HG03571 (cell line): ENCODE results near the gene AGBL4.

Source experiments
- ATAC-seq: cut with Tn5 transposase; IDR thresholded peaks from one replicate; pipeline ENCODE4 v1.9.1; 2021; ENCODE audit not compliant: unreplicated experiment

AGBL4 gene

DNA sequence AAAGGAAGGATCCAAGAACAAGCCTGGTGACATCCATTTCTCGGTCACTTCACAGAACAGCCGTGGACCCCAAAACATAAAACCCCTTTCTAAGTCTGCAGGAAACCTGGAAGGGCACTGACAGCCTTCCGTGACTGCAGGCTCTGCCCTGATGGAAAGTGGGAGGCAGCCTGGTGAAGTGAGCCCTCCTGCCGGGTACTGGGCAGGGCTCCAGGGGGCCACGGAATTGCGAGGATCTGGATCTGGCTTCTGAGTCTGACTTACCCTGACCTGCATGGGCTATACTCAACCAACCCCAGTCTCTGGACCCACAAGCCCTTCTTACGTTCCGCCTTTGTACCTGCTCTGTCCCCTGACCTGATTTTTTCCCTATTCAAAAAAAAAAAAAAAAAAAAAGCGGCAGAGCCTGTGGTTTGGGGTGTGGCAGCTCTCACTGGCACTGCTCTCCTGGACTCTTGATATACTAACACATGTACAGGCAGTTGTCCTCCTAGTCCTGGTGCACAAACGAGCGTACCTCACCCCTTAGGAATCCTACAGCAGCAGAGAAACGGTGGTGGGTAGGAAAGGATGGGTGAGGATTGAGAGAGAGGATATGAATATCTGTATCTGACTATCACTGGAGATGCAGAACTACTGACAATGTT lies 1330.0 kb downstream of the AGBL4 start:
- ATAC-seq, result no peak

GRCh38 chr1:48693180-48693579 lies 1330.6 kb downstream of the AGBL4 start:
- no peak for ATAC-seq

- no peak for ATAC-seq
These were observed 1331.5 kb downstream of the AGBL4 start for GRCh38 chr1:48692235-48692634.

DNA sequence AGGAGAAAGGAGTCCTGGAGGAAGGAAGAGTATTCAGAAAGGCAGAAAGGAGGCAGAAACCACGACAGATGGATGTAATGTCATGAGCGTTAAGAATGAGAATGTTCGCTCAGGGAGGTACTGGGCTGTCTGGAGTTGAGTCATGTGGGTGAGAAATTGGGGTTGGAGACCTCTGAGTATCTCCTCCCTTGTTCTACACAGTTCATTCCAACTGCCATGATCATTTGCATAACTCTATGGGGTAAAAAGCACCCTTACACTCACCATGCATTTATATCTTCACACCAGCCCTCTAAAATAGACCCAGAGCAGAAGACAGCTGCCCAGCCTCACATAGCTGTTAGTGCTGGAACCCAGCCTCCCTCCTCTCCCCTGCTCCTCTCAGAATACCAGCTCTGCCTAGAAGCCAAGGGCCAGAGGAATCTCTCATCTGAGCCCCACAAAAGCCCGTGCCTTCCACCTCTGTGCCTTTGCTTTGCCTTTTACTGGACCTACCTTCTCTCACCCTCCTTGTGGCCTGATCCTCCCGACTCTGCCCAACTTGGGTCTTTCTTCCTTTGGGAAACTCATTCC lies 1332.2 kb downstream of the AGBL4 start:
- peak; percentile 56 for ATAC-seq

DNA sequence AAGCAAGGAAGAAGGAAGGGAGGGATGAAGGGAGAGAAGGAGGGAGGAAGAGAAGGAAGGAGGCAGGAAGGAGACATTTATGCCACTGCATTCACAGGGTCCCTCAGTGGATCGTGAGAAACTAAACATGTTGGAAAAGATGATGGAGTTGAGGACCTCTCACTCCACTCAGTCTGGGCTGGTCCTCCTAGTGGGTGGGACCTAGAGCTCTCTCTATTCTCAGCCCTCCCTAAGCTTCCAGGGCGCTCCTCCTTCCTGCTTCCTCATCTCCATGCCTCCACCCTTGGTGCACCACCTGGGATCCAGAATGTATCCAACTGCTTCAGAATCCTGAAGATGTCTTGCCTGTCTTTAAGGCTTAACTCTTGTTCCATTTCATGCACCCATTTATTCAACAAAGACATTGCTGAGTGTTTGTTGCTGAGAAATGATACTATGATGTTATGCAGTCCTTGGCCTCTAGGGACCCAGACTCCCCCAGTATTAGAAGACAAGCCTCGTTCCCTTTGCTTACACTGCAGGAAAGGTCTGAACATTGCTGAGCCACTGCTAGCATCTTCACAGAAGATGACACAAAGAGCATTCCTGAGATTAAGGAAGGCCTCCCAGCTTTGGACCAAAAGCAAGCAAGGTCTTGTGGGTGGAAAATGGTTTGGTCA lies 1335.5 kb downstream of the AGBL4 start:
- ATAC-seq, result peak; percentile 80

DNA sequence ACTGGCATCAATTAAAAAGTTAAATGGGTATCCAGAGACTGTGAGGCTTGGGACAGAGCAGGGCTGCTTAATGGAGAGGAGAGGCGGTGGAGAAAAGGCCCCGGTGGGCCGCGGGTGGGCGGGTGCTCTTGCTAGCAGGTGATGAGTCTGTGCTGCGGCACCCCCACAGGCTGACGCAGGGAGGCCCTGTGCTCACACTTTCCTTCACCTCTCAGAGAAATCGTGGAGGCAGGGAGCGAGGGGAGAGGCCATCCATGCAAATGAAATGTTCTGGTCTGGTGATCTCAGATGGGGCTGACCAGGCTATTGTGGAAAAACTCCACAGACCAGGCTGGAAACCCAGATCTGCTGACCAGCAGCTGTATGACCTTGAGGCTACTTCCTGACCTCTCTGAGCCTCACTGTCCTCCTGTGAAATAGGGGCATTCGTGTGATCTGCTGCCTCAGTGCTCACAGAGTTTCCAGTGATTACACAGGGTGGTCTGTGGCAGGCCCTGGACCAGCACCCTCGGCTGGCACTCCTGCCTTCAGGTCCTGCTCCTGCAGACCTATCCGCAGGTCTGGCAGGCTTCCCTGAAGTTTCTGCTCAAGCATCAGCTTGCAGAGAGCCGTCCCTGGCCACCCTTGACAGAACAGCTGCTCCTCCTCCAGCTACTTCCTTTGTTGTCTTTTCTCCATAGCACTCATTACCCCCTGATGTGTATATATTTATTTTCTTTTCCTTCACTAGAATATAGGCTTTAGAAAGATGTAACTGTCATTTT lies 1336.3 kb downstream of the AGBL4 start:
- ATAC-seq, result no peak

- ATAC-seq, result no peak
These were observed 1337.6 kb downstream of the AGBL4 start for GRCh38 chr1:48686159-48686558.

GRCh38 chr1:48684381-48684780 lies 1339.4 kb downstream of the AGBL4 start:
- no peak for ATAC-seq

GRCh38 chr1:48683839-48684238 lies 1339.9 kb downstream of the AGBL4 start:
- ATAC-seq, result no peak

GRCh38 chr1:48681476-48682305 lies 1342.1 kb downstream of the AGBL4 start:
- ATAC-seq, result no peak

GRCh38 chr1:48680411-48681035 lies 1343.2 kb downstream of the AGBL4 start:
- no peak for ATAC-seq

DNA sequence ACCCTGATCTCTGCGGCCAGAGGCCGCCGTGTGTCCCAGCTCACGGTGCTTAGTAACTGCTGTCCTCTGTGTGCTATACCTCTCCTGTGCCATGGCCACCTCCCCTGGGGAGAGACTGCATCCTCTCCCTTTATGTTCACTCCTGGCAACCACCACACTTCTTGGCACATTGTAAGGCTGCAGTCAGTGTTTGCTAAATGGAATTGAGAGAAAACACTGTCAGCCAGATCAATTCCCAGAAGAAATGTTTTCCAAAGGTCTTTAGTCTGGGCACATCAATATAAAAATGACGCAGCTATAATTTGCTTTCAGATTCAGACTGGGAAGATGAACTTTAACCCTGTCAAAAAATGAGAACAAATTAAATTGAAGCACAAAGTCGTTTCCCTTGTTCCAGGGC lies 1343.9 kb downstream of the AGBL4 start:
- ATAC-seq, result no peak

- peak; percentile 42 for ATAC-seq
These were observed 1344.8 kb downstream of the AGBL4 start for GRCh38 chr1:48678710-48679505.

GRCh38 chr1:48677306-48678287 lies 1346.2 kb downstream of the AGBL4 start:
- no peak for ATAC-seq

DNA sequence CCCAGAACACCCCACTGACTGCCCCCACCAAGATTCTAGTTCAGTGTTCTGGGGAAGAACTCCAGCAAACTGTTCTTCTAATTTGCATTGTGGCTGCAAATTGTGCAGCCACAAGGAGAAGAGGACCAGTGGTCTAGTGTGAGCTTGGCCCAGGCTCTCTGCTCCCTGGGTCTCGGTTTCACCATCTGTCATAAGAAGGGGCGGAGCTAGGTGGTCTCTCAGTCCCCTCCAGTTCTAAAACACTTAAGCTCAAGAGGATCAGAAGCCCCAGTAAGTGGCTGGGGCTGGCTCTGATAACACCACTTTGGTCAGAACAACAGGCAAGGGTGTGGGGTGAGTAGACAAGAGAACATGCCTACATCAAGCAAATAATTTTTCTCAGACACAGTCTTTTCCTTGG lies 1346.9 kb downstream of the AGBL4 start:
- no peak for ATAC-seq

DNA sequence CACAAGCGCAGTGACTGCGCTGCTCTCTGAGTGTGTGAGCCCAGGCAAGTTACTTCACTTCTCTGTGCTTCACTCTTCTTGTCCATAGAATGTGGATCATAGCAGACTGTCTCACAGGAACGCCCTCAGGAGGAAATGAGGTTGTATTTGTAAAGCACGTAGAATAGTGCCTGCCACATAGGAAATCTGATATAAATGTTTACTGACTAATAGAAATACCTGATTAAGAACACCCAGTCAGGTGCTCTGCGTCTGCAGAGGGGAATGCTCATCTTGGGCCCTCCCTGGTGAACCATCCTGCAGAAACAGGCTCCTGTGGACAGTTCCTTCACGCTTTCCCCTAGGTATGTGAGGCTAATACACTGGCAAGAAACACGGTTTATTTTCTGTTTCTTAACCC lies 1347.4 kb downstream of the AGBL4 start:
- ATAC-seq, result no peak

GRCh38 chr1:48675251-48675650 lies 1348.5 kb downstream of the AGBL4 start:
- ATAC-seq, result no peak

GRCh38 chr1:48674641-48675040 lies 1349.1 kb downstream of the AGBL4 start:
- no peak for ATAC-seq
